Spleen (tissue), 7 donors: Measurements from ENCODE around the gene DNAJA2.

Experiments used
- CTCF ChIP-seq, 11 experiments: fragments of 200-600 bp in 7 of 11; fragments of 450-650 bp in 4 of 11; sonication (generic) in 4 of 11; IDR thresholded peaks in 8 of 11; conservative IDR thresholded peaks in 3 of 11; 1 replicate in 7 of 11; 2 replicates in 4 of 11; pipeline versions ENCODE4 v1.4.0 to v1.8.0; 2016 to 2021; ENCODE audit warnings: antibody characterized with exemption in 11 of 11, inconsistent platforms in 4 of 11, mild to moderate bottlenecking in 1 of 11
- POLR2A ChIP-seq, 3 donors: fragments of 450-650 bp; IDR thresholded peaks; one replicate each; pipeline ENCODE4 v1.5.1; 2017; ENCODE audit warnings: antibody characterized with exemption in 3 of 3, mild to moderate bottlenecking in 1 of 3
- POLR2AphosphoS5 ChIP-seq, 3 donors: sonication (generic); formaldehyde crosslinking; IDR thresholded peaks; one replicate each; pipeline ENCODE4 v1.5.1; 2017; ENCODE audit warnings: antibody characterized with exemption in 3 of 3
- donor health status: DM: no; HTN: no; CAD: no; lungs with moderate emphysema.
- donor health status: DM: no; HTN: no; CAD: no.
- donor health status: DM: no; HTN: no; CAD: no.

GRCh38 chr16:46927273-46927672 lies 46.2 kb downstream of the DNAJA2 start:
- TF ChIP-seq CTCF (IDR thresholded peaks at IDR 0.05 in 8 of 11, conservative IDR thresholded peaks at IDR 0.05 in 3 of 11) = no peak
- no peak for TF ChIP-seq POLR2A (IDR thresholded peaks at IDR 0.05)
- TF ChIP-seq POLR2AphosphoS5 (IDR thresholded peaks at IDR 0.05) = no peak
